ENCODE data around the gene C3. TPM values are rescaled to one million over a fixed set of nuclear protein-coding genes. Genes with fewer than 3 reads are reported as not detected.

The C3 gene
- total RNA-seq, 1 experiment from 2014 or later, result 7.0 TPM

DNA sequence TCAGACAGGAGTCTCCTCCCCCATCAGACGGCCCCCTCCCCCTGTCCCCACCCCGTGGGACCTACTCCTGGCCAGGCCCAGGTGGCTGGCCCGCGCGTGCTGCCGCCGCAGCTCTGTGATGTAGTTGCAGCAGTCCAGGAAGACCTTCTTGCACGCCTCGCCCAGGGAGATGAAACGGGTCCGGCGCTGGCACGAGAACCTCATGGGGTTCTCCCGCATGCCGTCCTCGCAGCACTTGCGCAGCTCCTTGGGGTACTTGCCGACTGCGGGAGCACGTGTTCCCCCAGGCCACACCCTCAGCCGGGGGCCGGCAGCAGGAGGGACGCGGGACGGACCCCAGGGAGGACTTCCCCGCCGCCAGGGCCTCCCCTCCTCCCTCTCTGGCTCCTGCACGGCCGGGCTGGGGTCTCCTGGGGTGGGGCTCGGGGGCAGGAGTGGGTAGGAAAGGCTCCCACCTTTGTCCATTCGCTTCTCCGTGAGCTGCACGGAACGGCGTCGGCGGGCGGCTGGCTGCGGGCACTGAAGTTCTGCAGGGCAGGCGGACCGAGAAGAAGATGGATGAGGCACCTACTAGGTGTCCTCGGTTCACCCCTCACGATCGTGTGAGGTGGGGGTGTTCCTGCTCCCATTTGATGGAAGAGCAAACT is 13.3 kb downstream of the C3 start:
- Histone ChIP-seq H3K79me2 (ENCODE audit: insufficient read depth, low read length) (no peaks in the 10 kb centered on the region), H3K9me3 (ENCODE audit: control insufficient read depth in 1 of 2, insufficient read depth in 1 of 2, low read depth in 1 of 2, low read length in 2 of 2) (no peaks in the 10 kb centered on the region), H3K9me2 (ENCODE audit: insufficient read depth) (no peaks in the 10 kb centered on the region), H3K4me1 (ENCODE audit: control insufficient read depth in 1 of 2, insufficient read depth in 2 of 2, low read length in 2 of 2) (no peaks in the 10 kb centered on the region), H3K36me3 (ENCODE audit: control insufficient read depth in 1 of 2, insufficient read depth in 2 of 2, low read length in 2 of 2) (no peaks in the 10 kb centered on the region), H3K27ac (ENCODE audit: low read depth, low read length) (no peak overlapping the region), H3K4me2 (ENCODE audit: low read length) (no peak overlapping the region), H3K4me3 (replicated peaks in 1 of 2; ENCODE audit: low read depth in 1 of 2, low read length in 2 of 2) (no peak overlapping the region), H3K27me3 (ENCODE audit: insufficient read depth, low read length) (no peaks in the 10 kb centered on the region; the same call in 1 of the 2 replicates), H3K9ac (ENCODE audit: low read length) (no peak overlapping the region), H4K20me1 (ENCODE audit: insufficient read depth) (no peaks in the 10 kb centered on the region), H2AFZ (ENCODE audit: low read depth, low read length, poor library complexity, severe bottlenecking) (no peak overlapping the region)
- TF ChIP-seq ZFX (IDR thresholded peaks at IDR 0.05) (no peak), ZNF274 (IDR thresholded peaks at IDR 0.05; ENCODE audit: low read depth, low read length) (no peak)
- TF ChIP-seq, protein P1, sequence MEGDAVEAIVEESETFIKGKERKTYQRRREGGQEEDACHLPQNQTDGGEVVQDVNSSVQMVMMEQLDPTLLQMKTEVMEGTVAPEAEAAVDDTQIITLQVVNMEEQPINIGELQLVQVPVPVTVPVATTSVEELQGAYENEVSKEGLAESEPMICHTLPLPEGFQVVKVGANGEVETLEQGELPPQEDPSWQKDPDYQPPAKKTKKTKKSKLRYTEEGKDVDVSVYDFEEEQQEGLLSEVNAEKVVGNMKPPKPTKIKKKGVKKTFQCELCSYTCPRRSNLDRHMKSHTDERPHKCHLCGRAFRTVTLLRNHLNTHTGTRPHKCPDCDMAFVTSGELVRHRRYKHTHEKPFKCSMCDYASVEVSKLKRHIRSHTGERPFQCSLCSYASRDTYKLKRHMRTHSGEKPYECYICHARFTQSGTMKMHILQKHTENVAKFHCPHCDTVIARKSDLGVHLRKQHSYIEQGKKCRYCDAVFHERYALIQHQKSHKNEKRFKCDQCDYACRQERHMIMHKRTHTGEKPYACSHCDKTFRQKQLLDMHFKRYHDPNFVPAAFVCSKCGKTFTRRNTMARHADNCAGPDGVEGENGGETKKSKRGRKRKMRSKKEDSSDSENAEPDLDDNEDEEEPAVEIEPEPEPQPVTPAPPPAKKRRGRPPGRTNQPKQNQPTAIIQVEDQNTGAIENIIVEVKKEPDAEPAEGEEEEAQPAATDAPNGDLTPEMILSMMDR (IDR thresholded peaks at IDR 0.05 in 2 of 3, conservative IDR thresholded peaks at IDR 0.05 in 1 of 3; ENCODE audit: borderline replicate concordance in 1 of 3, insufficient read depth in 1 of 3, low read depth in 2 of 3, low read length in 2 of 3), result no peak
- CTCF ChIA-PET, result no interaction called here
- POLR2A ChIA-PET, result no interaction called here
- BruUV-seq (replicated peaks), result no TSS peak
- RAD21 ChIA-PET (ENCODE audit: low non-redundant PET in 1 of 2, low total read pairs in 2 of 2, uncharacterized antibody in 2 of 2, unreplicated experiment in 2 of 2), result no interaction called here
- intact Hi-C loops (cut with micrococcal nuclease), result no loop called here
- no peak for ATAC-seq
- DNase-seq (ENCODE audit: low read depth, low spot score), result no peak

- intact Hi-C loops (cut with micrococcal nuclease), result no loop called here
- ChIA-PET POLR2A (no interaction called here), RAD21 (ENCODE audit: low non-redundant PET in 1 of 2, low total read pairs in 2 of 2, uncharacterized antibody in 2 of 2, unreplicated experiment in 2 of 2) (no interaction called here), CTCF (no interaction called here)
- Histone ChIP-seq H3K9me2 (ENCODE audit: insufficient read depth) (no peaks in the 10 kb centered on the region), H3K36me3 (ENCODE audit: control insufficient read depth in 1 of 2, insufficient read depth in 2 of 2, low read length in 2 of 2) (no peaks in the 10 kb centered on the region), H3K27ac (ENCODE audit: low read depth, low read length) (no peak overlapping the region), H4K20me1 (ENCODE audit: insufficient read depth) (no peaks in the 10 kb centered on the region), H3K79me2 (ENCODE audit: insufficient read depth, low read length) (no peaks in the 10 kb centered on the region), H2AFZ (ENCODE audit: low read depth, low read length, poor library complexity, severe bottlenecking) (no peak overlapping the region), H3K9ac (ENCODE audit: low read length) (no peak overlapping the region), H3K27me3 (ENCODE audit: insufficient read depth, low read length) (no peaks in the 10 kb centered on the region; the same call in 1 of the 2 replicates), H3K9me3 (ENCODE audit: control insufficient read depth in 1 of 2, insufficient read depth in 1 of 2, low read depth in 1 of 2, low read length in 2 of 2) (no peaks in the 10 kb centered on the region), H3K4me1 (ENCODE audit: control insufficient read depth in 1 of 2, insufficient read depth in 2 of 2, low read length in 2 of 2) (no peaks in the 10 kb centered on the region), H3K4me2 (ENCODE audit: low read length) (no peak overlapping the region), H3K4me3 (replicated peaks in 1 of 2; ENCODE audit: low read depth in 1 of 2, low read length in 2 of 2) (no peak overlapping the region)
- TF ChIP-seq SIN3A (IDR thresholded peaks at IDR 0.05; ENCODE audit: low read depth) (no peak), JUND (IDR thresholded peaks at IDR 0.05) (no peak), EZH2phosphoT487 (IDR thresholded peaks at IDR 0.05; ENCODE audit: borderline replicate concordance) (no peak), MAX (IDR thresholded peaks at IDR 0.05) (no peak), ATF3 (IDR thresholded peaks at IDR 0.05) (no peak), YY1 (IDR thresholded peaks at IDR 0.05; ENCODE audit: extremely low read depth, insufficient replicate concordance, low read depth, low read length) (no peak), FOSL1 (IDR thresholded peaks at IDR 0.05; ENCODE audit: low read depth) (no peak), CEBPB (IDR thresholded peaks at IDR 0.05; ENCODE audit: low read depth) (no peak), RAD21 (IDR thresholded peaks at IDR 0.05; ENCODE audit: low read depth) (no peak), POLR2A (IDR thresholded peaks at IDR 0.05; ENCODE audit: borderline replicate concordance, extremely low read depth, insufficient read depth, insufficient read length) (no peak), ZFX (IDR thresholded peaks at IDR 0.05) (no peak), ZNF274 (IDR thresholded peaks at IDR 0.05; ENCODE audit: low read depth, low read length) (no peak), ZBTB33 (IDR thresholded peaks at IDR 0.05; ENCODE audit: extremely low read depth, insufficient replicate concordance, low read length) (no peak)
- no peak for ATAC-seq
- no peak for DNase-seq (ENCODE audit: low read depth, low spot score)
- no TSS peak for BruUV-seq (replicated peaks)
Measured at GRCh38 chr19:6706633-6706958, 13.9 kb downstream of the C3 start.
